Subcutaneous adipose tissue (tissue), 4 donors: ENCODE data around the gene ZNF524. TPM values are rescaled to one million over a fixed set of nuclear protein-coding genes. Genes with fewer than 3 reads are reported as not detected.

Experiments used
- CTCF ChIP-seq: fragments of 450-650 bp; IDR thresholded peaks from one replicate; pipeline ENCODE4 v1.5.1; 2016; ENCODE audit warnings: low read depth, mild to moderate bottlenecking, control low read depth, antibody characterized with exemption, moderate library complexity
- total RNA-seq, 4 donors: library from RNA; depleted of rRNA; stranded (reverse); fragments of >200 nt; gene quantifications; one replicate each; pipeline ENCODE4 v1.1.0, GENCODE V29; 2016

Gene ZNF524
- total RNA-seq, 4 donors from 2014 or later = 3.8 to 33.5 (median 26.4) TPM

GRCh38 chr19:55578761-55579747, 21.0 kb upstream of the ZNF524 start:
- TF ChIP-seq CTCF = no peak

- TF ChIP-seq CTCF = no peak
Measured at GRCh38 chr19:55579766-55580621, 20.1 kb upstream of the ZNF524 start.

- TF ChIP-seq CTCF = no peak
Measured at GRCh38 chr19:55580628-55581144, 19.4 kb upstream of the ZNF524 start, which contains the start of gene ZNF579. TSS of gene ZNF579 (minus strand) at chr19:55580848. CDS start at chr19:55579639, 1,209 bp downstream.

- TF ChIP-seq CTCF = no peak
Measured at GRCh38 chr19:55581145-55581822, 18.8 kb upstream of the ZNF524 start.

GRCh38 chr19:55581823-55582223, 18.3 kb upstream of the ZNF524 start:
- TF ChIP-seq CTCF = no peak

GRCh38 chr19:55584871-55585270, 15.2 kb upstream of the ZNF524 start:
- TF ChIP-seq CTCF = no peak
